ENCODE measurements around the gene C2CD3.

The C2CD3 gene

DNA sequence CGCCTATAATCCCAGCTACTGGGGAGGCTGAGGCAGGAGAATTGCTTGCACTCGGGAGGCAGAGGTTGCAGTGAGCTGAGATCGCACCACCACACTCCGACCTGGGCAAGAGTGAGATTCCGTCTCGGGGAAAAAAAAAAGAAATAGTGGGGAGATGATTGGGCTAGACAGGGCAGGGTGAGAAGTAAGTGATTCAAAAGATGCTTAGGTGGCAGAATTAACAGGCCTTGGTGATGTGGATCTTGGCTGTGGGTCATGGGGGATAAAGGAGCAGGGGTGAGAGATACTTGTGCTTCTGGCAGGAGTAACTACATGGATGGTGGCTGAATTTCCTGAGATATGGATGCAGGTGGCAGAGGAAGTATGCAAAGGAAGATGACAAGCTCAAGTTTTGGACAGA lies 148.8 kb downstream of the C2CD3 start:
- H3K4me3 ChIP-seq (ENCODE audit: low read length): no peak overlapping the region
- no peak for DNase-seq (ENCODE audit: low read depth)
- TF ChIP-seq, protein P1, sequence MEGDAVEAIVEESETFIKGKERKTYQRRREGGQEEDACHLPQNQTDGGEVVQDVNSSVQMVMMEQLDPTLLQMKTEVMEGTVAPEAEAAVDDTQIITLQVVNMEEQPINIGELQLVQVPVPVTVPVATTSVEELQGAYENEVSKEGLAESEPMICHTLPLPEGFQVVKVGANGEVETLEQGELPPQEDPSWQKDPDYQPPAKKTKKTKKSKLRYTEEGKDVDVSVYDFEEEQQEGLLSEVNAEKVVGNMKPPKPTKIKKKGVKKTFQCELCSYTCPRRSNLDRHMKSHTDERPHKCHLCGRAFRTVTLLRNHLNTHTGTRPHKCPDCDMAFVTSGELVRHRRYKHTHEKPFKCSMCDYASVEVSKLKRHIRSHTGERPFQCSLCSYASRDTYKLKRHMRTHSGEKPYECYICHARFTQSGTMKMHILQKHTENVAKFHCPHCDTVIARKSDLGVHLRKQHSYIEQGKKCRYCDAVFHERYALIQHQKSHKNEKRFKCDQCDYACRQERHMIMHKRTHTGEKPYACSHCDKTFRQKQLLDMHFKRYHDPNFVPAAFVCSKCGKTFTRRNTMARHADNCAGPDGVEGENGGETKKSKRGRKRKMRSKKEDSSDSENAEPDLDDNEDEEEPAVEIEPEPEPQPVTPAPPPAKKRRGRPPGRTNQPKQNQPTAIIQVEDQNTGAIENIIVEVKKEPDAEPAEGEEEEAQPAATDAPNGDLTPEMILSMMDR (IDR thresholded peaks at IDR 0.05; ENCODE audit: insufficient read depth, low read depth, low read length, missing control alignments): no peak

DNA sequence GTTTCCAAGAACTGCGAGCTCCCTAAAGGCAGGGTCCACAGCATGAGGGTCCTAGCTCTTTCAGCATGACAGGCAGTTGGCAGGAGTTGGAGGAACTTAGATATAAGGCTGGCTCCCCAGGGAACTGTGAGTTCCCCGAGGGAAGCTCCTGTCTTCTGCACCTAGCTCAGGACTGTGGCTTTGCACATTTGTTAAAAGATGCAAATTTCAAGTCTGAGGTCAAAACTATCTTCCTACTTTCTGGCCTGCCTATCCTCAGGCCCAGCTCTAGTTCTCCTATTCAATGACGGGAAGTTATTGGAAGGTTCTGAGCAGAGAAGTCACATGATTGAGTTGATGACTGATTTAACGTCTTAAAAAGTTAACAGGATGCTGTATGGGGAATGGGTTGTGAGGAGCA lies 150.3 kb downstream of the C2CD3 start:
- H3K4me3 ChIP-seq (ENCODE audit: low read length): no peak overlapping the region
- DNase-seq (ENCODE audit: low read depth): no peak
- TF ChIP-seq, protein P1 (IDR thresholded peaks at IDR 0.05; ENCODE audit: insufficient read depth, low read depth, low read length, missing control alignments): no peak

DNA sequence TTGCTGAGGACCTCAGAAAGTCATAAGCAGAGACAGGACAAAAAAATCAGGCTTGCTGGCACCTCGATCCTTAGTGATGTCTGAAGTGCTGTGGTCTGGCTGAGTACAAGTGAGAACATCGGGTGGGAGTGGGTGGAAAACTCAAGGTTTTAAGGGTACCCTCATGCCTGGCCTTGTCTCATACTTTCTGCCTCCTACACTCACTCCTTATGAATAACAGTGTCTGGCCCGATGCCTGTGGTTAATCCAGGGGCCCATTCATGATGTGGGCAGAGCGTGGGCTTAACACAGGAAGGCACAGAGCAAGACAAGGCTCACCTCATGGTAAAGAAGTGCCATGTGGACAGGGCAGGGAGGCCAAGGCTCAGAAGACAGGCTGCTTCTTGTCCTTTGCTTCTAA lies 150.9 kb downstream of the C2CD3 start:
- TF ChIP-seq, protein P1 (IDR thresholded peaks at IDR 0.05; ENCODE audit: insufficient read depth, low read depth, low read length, missing control alignments): no peak
- H3K4me3 ChIP-seq (ENCODE audit: low read length): no peak overlapping the region
- peak; percentile 75 for DNase-seq (ENCODE audit: low read depth)

DNA sequence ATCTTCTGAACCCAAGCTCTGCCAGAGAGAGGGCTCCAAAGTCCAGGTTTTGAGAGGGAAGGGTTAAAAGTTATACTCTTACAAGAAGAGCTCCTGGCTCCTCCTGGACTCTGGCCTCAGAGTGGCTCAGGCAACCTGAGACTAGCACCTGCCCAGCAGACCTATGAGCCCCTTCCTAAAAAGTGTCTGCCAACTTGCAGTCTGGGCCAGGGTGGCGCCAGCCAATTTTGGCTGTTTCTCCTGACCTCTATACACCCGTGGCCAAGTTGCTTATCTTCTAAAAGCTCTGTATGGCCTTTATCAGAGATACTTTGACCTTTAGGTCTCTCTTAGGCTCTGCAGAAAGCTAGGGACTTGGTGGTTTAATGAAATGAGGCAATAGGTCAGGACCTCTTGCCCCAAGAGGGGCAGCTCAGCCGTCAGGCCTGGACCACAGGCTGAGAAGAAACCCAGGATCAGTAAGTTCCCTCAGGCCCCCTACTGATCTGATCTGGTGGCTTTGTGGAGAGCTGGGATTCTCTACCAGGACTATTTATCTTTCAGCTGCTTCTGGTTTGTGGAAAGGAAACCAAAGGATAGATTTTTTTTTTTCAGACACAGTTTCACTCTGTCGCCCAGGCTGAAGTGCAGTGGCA lies 151.6 kb downstream of the C2CD3 start:
- no peak overlapping the region for H3K4me3 ChIP-seq (ENCODE audit: low read length)
- TF ChIP-seq, protein P1 (IDR thresholded peaks at IDR 0.05; ENCODE audit: insufficient read depth, low read depth, low read length, missing control alignments): no peak
- DNase-seq (ENCODE audit: low read depth): no peak

DNA sequence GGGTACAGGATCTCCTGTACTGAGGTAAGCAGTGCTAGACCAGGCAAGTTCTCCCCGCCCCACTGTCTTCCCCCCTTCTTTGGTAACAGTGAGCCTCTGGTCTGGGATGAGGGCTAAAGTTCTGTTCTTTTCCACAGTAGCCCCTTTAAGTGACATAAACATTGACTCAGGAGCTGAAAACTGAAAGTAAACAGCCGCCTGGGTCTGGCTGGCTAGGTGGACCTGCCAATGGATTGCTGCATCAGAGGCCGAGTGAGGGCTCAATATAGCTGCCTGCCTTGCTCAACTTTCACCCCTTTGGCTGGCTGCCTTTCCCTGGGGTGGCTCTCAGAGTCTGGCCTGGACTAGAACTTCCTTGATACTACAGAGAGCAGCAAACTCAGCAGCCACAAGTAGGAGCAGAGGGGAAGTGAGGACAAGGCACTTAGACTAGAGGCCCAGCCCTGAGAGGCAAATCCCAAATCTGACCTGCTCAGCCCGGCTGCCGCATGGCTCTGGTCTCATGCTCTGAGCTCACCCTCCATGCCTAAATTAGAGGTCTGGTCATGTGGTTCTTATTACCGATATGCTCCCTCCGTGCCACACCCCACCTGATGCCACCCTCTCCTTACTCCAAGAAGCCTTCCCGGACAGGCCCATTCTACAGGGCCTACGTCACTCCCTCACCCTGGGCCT lies 152.3 kb downstream of the C2CD3 start:
- H3K4me3 ChIP-seq (ENCODE audit: low read length): no peak overlapping the region
- TF ChIP-seq, protein P1 (IDR thresholded peaks at IDR 0.05; ENCODE audit: insufficient read depth, low read depth, low read length, missing control alignments): no peak
- DNase-seq (ENCODE audit: low read depth): peak; percentile 64

DNA sequence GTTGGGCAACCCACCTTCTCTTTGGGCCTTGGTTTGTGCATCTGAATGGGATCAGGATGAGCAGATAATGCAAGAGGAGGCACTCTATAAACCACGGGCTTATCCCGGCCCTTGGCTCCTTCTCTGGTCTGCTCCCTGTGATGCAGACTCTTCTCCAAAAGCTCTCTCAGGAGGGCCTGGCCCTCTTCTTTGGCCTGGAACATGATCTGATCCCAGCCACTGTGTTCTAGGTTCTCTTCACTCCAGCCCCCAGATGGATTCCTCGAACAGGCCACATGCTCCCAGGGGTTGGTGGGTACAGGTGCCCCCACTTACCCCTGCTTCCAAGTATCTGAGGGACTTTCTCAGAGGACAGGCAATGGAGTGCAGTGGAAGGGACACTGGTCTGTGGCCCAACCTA lies 153.2 kb downstream of the C2CD3 start:
- DNase-seq (ENCODE audit: low read depth): no peak
- TF ChIP-seq, protein P1 (IDR thresholded peaks at IDR 0.05; ENCODE audit: insufficient read depth, low read depth, low read length, missing control alignments): no peak
- H3K4me3 ChIP-seq (ENCODE audit: low read length): no peak overlapping the region
